SW480 (cell line): ENCODE measurements around the gene LDHAL6B.

Experiments used
- DNase-seq: peaks from one replicate; pipeline ENCODE4 v3.0.0-alpha.2; 2016; ENCODE audit warnings: low spot score

LDHAL6B gene

GRCh38 chr15:59252137-59252536 lies 45.5 kb downstream of the LDHAL6B start:
- DNase-seq, result no peak

GRCh38 chr15:59255680-59256336 lies 49.2 kb downstream of the LDHAL6B start:
- DNase-seq, result peak; percentile 58

GRCh38 chr15:59256482-59256881 lies 49.8 kb downstream of the LDHAL6B start:
- no peak for DNase-seq

- no peak for DNase-seq
Measured at GRCh38 chr15:59257140-59257539, 50.5 kb downstream of the LDHAL6B start.
